Measurements from ENCODE around the gene ADGRV1. TPM values are rescaled to one million over a fixed set of nuclear protein-coding genes. Genes with fewer than 3 reads are reported as not detected.

The ADGRV1 gene
- total and polyA plus RNA-seq, 2 donors (not counting 3 experiments of a cell fraction or from before 2014, with no cell fraction given), result 0.11 to 0.55 TPM

GRCh38 chr5:91018712-91019371, 460.2 kb downstream of the ADGRV1 start:
- no peak for FAIRE-seq
- DNase-seq (ENCODE audit: low read depth, low spot score), result no peak

More at GRCh38 chr5:91018712-91019371, 460.2 kb downstream of the ADGRV1 start:
- Histone ChIP-seq H3K79me2 (ENCODE audit: control insufficient read depth, insufficient read depth, low read length) (no peaks in the 10 kb centered on the region), H2AFZ (ENCODE audit: low read depth, low read length) (no peak overlapping the region), H3K27me3 (ENCODE audit: control insufficient read depth in 2 of 2, insufficient read depth in 2 of 2, low read length in 2 of 2) (no peaks in the 10 kb centered on the region), H3K4me2 (ENCODE audit: insufficient read depth, low read length) (no peak overlapping the region), H3K27ac (ENCODE audit: insufficient read depth, low read depth, low read length) (no peak overlapping the region), H3K4me1 (ENCODE audit: control insufficient read depth, extremely low read depth, insufficient read depth, low read length) (no peaks in the 10 kb centered on the region), H3K9ac (replicated peaks; ENCODE audit: extremely low read depth, insufficient read depth, low read length) (no peak overlapping the region), H3K9me3 (replicated peaks; ENCODE audit: control insufficient read depth, insufficient read depth, low read length) (no peaks in the 10 kb centered on the region), H3K4me3 (replicated peaks in 1 of 3; ENCODE audit: insufficient read depth in 1 of 3, low read depth in 1 of 3, low read length in 3 of 3) (no peak overlapping the region), H3K36me3 (ENCODE audit: control insufficient read depth in 2 of 2, extremely low read depth in 1 of 2, insufficient read depth in 2 of 2, low read length in 2 of 2) (no peaks in the 10 kb centered on the region), H4K20me1 (replicated peaks; ENCODE audit: control insufficient read depth, extremely low read depth, insufficient read depth, low read length) (no peaks in the 10 kb centered on the region), H3K9me1 (replicated peaks; ENCODE audit: control insufficient read depth, extremely low read depth, insufficient read depth, low read length) (no peaks in the 10 kb centered on the region)
- BruUV-seq (replicated peaks), result no TSS peak
- ChIA-PET CTCF (interaction anchor here (0.7 to 1.6 kb wide), 2 partner anchors 20 to 366 kb away, joined by 3 to 4 read pairs; no protein-coding TSS in a partner anchor), POLR2A (no interaction called here)
- no peak for TF ChIP-seq GATA2 (IDR thresholded peaks at IDR 0.05; ENCODE audit: insufficient read depth, insufficient read length, low read depth, low read length)
- no peak for TF ChIP-seq FOS (IDR thresholded peaks at IDR 0.05; ENCODE audit: borderline replicate concordance, insufficient read depth, low read length)
- no peak for TF ChIP-seq EZH2 (IDR thresholded peaks at IDR 0.05; ENCODE audit: borderline replicate concordance, low read depth, low read length, severe bottlenecking)
- no peak for TF ChIP-seq JUN (IDR thresholded peaks at IDR 0.05; ENCODE audit: borderline replicate concordance, insufficient read depth, insufficient read length, low read depth)
- no peak for TF ChIP-seq POLR2AphosphoS5 (IDR thresholded peaks at IDR 0.05; ENCODE audit: insufficient read depth, low read depth, low read length)
- TF ChIP-seq POLR2A (IDR thresholded peaks at IDR 0.05; ENCODE audit: low read depth, low read length), result no peak
- no peak for TF ChIP-seq MYC (IDR thresholded peaks at IDR 0.05; ENCODE audit: low read depth, low read length)
- no peak for TF ChIP-seq MAX (IDR thresholded peaks at IDR 0.05; ENCODE audit: insufficient read depth, insufficient read length)
- no peak for TF ChIP-seq CTCF (IDR thresholded peaks at IDR 0.05; ENCODE audit: extremely low read depth in 1 of 2, insufficient read depth in 1 of 2, low read depth in 1 of 2, low read length in 2 of 2)
- dilution Hi-C loops (cut with MboI; ENCODE audit: extremely low pct_ligation_motif_present, low sequenced_read_pairs), result no loop called here
- intact Hi-C loops (cut with micrococcal nuclease), result no loop called here
